GM21786 (cell line): ENCODE data around the gene ANAPC2.

Source experiments
- ATAC-seq: cut with Tn5 transposase; IDR thresholded peaks from one replicate; pipeline ENCODE4 v1.9.1; 2021; ENCODE audit not compliant: unreplicated experiment

Gene ANAPC2

GRCh38 chr9:137227054-137227852 lies 38.9 kb upstream of the ANAPC2 start, which contains the start of gene RNF224:
RNF224 (plus strand) TSS chr9:137227502; CDS start chr9:137228336, 834 bp downstream.
- no peak for ATAC-seq

DNA sequence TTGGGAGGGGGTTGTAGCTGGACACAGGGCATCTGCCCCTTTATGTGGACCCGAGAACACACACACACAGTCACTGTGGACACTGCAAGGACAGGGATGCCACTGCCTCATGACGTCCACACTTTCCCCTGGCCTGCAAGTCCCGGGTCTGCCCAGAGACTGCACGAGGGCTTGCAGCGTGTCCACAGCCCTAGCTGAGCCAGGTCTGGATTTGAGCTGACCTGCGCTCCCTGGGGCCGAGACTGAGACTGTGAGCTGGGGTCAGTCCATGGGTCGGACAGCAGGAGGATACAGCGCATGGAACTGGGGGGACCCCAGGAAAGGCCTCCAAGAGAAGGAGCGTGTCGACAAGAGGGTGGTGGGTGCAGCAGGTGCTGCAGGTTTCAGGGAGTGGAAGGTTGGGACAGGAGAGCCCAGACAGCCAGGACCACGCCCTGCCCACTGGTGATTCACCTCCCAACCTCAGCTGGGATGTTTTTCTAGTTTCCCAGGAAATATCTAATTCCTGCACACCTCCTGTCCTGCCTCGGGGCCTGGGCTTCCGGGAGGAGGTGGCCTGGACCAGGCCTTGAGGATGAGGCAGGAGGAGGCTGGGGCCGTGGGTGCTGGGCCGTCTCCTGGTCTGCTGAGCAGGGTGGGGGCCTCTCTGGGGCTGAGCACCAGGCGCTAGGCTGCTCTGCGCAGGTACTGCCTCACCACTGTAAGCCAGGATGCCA lies 38.1 kb upstream of the ANAPC2 start:
- ATAC-seq, result no peak

DNA sequence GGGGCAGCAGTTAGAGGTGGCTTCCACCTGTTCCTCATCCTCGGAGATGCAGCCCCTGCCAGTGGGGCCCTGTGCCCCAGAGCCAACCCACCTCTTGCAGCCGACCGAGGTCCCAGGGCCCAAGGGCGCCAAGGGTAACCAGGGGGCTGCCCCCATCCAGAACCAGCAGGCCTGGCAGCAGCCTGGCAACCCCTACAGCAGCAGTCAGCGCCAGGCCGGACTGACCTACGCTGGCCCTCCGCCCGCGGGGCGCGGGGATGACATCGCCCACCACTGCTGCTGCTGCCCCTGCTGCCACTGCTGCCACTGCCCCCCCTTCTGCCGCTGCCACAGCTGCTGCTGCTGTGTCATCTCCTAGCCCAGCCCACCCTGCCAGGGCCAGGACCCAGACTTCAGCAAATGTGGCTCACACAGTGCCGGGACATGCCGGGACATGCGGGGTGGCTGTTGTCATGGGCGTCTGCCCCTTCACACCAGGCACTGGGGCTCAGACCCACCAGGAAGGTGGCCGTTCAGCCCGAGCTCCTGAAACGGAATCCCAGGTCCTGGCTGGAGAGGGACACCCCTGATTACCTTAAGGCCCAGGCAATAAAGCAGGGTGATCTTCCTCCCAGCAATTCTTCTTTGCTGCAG lies 37.5 kb upstream of the ANAPC2 start:
- no peak for ATAC-seq

- no peak for ATAC-seq
Measured at GRCh38 chr9:137224830-137225694, 36.7 kb upstream of the ANAPC2 start, which contains the start of gene CYSRT1. CYSRT1 (plus strand) TSS chr9:137225174; CDS start chr9:137225622, 448 bp downstream.

DNA sequence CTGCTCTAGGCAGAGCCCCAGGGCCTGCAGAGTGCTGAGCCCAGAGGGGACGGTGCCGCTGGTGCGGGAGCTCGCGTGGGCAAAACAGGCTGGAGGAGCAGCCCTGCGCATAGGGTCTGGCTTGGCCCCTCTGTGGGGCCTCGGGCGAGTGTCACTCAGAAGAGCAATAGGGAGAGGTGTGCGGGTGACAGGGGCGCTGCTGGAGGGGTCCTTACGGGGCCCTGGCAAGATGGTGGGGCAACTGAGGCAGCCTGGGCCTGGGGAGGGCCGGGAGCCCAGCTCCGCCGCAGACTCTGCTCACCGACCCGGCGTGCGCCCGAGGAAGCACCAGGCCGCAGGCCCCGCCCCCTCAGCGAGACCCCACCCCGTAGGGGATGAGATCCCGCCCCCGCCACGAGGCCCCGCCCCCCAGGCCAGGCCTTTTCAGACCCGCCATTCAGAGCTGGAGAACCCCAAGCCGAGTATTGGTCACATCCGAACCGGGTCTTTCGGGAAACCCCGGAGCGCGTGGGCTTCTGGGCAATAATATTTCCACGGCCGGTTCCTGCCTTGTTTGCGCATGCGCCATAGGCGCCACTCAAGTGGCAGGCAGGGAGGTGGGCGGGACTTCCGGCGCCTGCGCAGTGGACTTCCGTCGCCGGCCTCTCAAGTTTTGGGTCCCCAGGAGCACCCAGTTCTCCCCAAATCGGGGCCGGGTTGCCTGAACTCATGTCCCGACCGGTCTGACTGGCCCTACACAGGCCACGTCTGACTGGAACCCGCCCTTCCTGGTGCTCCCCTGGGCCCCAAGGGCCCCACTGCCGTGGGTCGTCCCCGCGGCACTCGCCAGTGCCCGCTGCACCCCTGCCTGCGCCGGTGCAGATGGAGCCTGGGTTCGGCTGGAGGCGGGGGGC lies 35.0 kb upstream of the ANAPC2 start:
- ATAC-seq, result peak; percentile 87

DNA sequence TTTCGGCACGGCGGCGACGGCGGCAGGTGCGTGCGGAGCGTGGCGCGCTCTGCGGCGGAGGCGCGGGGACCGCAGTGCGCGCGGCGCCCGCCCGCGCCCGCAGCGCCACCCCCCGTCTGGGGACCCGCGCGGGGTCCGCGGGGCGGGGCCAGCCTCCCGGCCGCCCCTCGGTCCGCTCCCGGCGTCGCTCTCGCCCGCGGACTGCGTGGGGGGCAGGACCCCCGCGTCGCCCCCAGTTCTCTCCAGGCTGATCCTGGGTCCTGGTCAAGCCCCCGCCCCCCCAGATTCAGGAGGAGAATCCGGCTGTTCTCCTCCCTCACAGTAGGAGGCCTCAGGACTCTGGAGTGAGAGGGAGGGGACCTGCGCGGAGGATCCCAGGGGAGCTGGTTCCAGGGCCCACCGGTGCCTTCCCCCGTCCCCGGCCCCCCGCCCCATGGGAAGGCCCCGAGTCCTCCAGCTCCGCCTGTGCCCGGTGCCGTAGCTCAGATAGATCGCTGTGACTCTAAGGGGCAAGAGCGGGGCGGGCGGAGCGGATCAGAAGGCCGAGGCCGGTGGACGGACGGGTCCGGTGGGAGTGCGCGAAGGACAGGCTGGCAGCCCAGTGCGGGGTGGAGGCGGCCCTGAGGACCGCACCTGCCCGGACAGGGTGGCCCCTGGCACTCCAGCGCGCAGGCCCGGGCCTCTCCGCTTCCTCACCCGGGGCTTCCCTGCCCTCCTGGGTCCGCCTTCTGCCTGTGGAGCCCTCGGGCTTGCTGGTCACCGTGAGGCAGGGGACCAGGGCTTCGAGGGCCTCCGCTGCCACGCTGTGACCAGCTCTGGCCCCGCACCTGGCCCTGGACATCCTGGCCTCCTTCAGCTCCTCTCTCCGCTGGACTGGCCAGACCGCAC lies 34.1 kb upstream of the ANAPC2 start, which contains the start of gene RNF208:
Gene RNF208, minus strand, starts transcription at position 51 of the 888 bp plus-strand sequence. CDS start 1,028 bp downstream, outside the sequence.
- peak; percentile 2 for ATAC-seq

DNA sequence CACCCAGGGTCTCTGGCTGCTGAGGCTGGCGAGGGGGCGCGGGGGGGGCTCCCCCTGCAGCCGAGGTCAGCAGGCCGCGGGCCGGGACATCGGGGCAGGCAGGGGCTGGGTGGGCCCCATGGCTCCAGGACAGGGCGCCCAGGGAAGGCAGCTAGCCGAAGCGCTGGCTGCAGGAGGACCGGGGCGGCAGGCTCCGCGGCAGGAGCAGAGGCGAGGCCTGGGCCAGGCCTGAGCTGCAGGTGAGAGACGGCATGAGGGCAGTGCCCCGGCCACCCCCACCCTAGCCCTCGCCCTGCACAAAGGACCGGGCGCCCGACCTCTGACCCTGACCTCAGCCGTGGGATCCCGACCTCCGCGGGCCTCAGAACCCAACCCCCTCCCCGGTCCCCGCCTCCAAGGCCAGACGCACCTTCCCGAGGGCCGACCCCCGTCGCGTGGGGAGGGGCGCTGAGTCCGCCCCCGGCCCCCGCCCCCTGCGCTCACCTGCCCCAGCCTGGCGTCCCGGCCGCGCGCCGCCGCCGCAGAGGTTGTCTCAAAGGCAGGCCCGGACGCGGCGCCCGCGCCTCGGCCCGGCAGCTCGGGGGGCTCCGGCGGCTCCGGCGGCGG lies 33.2 kb upstream of the ANAPC2 start:
- no peak for ATAC-seq

DNA sequence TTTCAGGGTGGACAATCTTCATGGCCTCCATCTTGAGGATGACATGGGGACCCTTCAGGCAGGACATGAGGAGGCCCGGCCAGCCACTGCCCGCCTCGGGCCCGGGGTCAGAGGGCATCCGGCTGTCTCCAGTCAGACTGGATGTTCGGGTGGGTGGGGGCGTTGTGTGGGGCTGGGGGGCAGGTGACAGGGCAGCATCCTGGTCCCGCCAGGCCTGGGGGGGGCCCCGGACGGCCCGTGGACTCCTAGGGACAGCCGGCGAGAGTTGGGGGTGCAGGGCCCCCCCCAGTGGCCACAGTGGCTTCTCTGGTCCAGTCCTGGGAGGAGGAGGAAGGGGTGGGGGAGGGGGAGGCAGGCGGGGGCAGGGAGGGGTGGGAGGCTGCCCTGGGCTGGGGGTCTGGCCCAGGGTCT lies 32.7 kb upstream of the ANAPC2 start:
- no peak for ATAC-seq

DNA sequence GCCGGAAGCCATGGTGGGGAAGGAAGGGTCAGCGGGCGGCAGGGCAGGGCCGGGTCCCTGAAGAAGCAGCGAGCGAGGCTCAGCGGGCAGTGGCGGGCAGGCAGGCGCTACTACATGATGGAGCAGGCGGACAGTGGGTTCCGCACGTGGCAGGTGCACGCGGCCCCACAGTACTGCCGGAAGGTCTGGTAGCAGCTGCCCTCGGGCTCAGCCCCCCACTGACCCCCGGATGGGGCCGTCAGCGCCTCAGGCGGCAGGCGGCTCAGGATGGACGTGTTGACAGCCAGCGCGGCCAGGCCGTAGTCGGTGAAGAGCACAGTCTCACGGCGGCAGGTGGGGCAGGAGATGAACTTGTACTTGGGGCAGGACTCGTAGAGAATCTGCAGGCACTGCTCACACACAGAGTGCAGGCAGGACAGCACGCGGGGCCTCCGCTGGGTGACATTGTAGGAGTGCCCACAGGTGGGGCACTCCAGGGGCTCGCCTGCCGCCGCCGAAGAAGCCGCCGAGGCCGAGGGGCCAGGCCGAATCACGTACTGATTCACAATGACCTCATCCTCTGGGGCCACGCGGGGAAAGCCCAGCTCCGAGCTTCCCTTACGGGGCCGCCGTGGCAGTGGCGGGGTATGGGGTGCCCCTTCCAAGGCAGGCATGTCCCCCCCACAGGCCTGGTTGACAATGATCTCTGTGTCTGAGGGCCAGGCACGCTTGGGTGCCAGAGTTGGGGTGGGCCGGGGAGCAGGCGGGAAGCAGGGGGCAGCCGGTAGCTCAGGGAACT lies 32.1 kb upstream of the ANAPC2 start:
- no peak for ATAC-seq

DNA sequence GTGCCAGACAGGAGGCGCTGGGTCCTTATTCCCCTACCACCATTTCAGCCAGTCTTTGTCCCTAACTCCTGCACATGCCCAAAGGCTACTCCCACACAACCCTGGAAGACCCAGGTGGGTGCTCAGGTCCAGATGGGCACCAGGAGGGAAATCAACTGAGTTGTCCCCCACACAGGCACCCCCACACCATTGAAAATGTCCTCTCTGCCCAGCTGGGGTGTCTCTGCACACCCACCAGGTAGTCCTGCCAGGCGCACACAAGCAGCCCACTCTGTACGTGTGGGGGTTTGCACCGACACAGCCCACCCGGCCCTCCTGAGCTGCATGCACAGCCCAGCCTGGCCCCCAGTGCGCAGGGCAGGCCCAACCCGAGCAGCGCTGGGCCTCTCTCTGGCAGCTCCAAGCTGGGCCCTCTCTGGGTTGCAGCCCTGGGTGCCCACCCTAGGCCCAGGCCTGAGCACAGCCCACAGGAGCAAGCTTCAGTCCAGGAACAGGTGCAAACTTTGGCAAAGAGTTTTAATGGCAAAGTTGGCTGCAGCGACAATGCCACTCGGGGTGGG lies 31.5 kb upstream of the ANAPC2 start:
- no peak for ATAC-seq

- no peak for ATAC-seq
Measured at GRCh38 chr9:137218754-137219271, 30.5 kb upstream of the ANAPC2 start.

GRCh38 chr9:137218212-137218753 lies 29.9 kb upstream of the ANAPC2 start:
- no peak for ATAC-seq

GRCh38 chr9:137217276-137218211 lies 29.2 kb upstream of the ANAPC2 start:
- no peak for ATAC-seq

- ATAC-seq, result no peak
Measured at GRCh38 chr9:137216188-137216965, 28.0 kb upstream of the ANAPC2 start.
